Heart left ventricle (tissue), 16 donors: ENCODE data around the gene EXOC5. TPM values are rescaled to one million over a fixed set of nuclear protein-coding genes. Genes with fewer than 3 reads are reported as not detected.

Source experiments
- ATAC-seq, 4 donors: fragments of 200-7000 bp; cut with Tn5 transposase; one replicate each; pipeline ENCODE4 v1.9.1; 2020 to 2022; ENCODE audit warnings: moderate library complexity in 4 of 4, mild to moderate bottlenecking in 3 of 4, moderate number of reproducible peaks in 1 of 4
- DNase-seq, 5 donors: peaks; one replicate each; pipeline ENCODE4 v3.0.0-alpha.2; 2020
- H3K27ac ChIP-seq, 12 donors: fragments of 200-600 bp; sonication (generic) in 4 of 12; one replicate each; pipeline versions ENCODE4 v1.5.0 to v1.8.0; 2016 to 2022; ENCODE audit warnings: mild to moderate bottlenecking in 2 of 12
- H3K27me3 ChIP-seq, 9 donors: fragments of 200-600 bp; sonication (generic) in 2 of 9; one replicate each; pipeline versions ENCODE4 v1.5.1 to v1.8.0; 2016 to 2022; ENCODE audit warnings: mild to moderate bottlenecking in 3 of 9
- H3K36me3 ChIP-seq, 9 donors: fragments of 200-600 bp; sonication (generic) in 2 of 9; one replicate each; pipeline versions ENCODE4 v1.5.0 to v1.8.0; 2018 to 2022; ENCODE audit warnings: mild to moderate bottlenecking in 2 of 9
- H3K4me1 ChIP-seq, 12 donors: fragments of 200-600 bp; sonication (generic) in 4 of 12; one replicate each; pipeline versions ENCODE4 v1.5.0 to v1.8.0; 2016 to 2022; ENCODE audit warnings: mild to moderate bottlenecking in 3 of 12
- H3K4me3 ChIP-seq, 12 donors: fragments of 200-600 bp; sonication (generic) in 4 of 12; one replicate each; pipeline versions ENCODE4 v1.5.0 to v1.8.0; 2017 to 2022; ENCODE audit warnings: mild to moderate bottlenecking in 9 of 12, moderate library complexity in 4 of 12
- H3K9me3 ChIP-seq, 12 donors: fragments of 200-600 bp; sonication (generic) in 4 of 12; one replicate each; pipeline versions ENCODE4 v1.5.0 to v1.8.0; 2016 to 2022; ENCODE audit warnings: mild to moderate bottlenecking in 1 of 12
- POLR2A ChIP-seq, 2 donors: fragments of 450-650 bp; IDR thresholded peaks; one replicate each; pipeline ENCODE4 v1.6.1; 2017; ENCODE audit warnings: antibody characterized with exemption in 2 of 2, mild to moderate bottlenecking in 2 of 2, moderate library complexity in 2 of 2
- WGBS, 4 donors: extraction: QIAGEN DNeasy Blood & Tissue Kit in 2 of 4; methylation state at CpG; one replicate each; pipeline versions ENCODE4 v1.1.5 to v1.1.7; 2013 to 2018; 5-methylcytosine and 5-hydroxymethylcytosine counted together
- intact Hi-C, 10 donors: fragments of 100-400 bp; cut with DNase I; formaldehyde crosslinking; loops; one replicate each; pipeline versions ENCODE4 v1.11.1 to v1.14.2; 2022
- polyA plus RNA-seq, 2 donors: library from polyadenylated mRNA; stranded (reverse); fragments of 200-250 nt; gene quantifications; one replicate each; pipeline ENCODE4 v1.2.3, GENCODE V29; 2013
- total RNA-seq, 9 donors: library from RNA; depleted of rRNA in 2 of 9; stranded (reverse); fragments of >200 nt in 2 of 9; fragmentation: NEBNext Ultra II Directional in 3 of 9; extraction: Animal tissue kit (Norgen Biotek cat#: 25700) in 3 of 9; gene quantifications; one replicate each; pipeline versions ENCODE4 v1.1.0 to v1.2.4, GENCODE V29; 2016 to 2023
- TF ChIP-seq, protein P1 (sequence below), 12 donors: fragments of 200-600 bp; sonication (generic) in 4 of 12; IDR thresholded peaks; one replicate each; pipeline versions ENCODE4 v1.5.0 to v1.8.0; 2018 to 2022; ENCODE audit warnings: antibody characterized with exemption in 12 of 12, mild to moderate bottlenecking in 5 of 12
- donor health status: ischemic (EF 13 %, LVEDD 7.1; RV severe dilation, severe dysfunction).
- donor health status: healthy with polysubstance abuse.
- donor health status: DM: no; HTN: yes; CAD: no.
- donor health status: DM: no; HTN: no; CAD: no.
- donor health status: ischemic (EF 25% LVEDD 6.9; RV normal size, moderate dysfunction).
- donor health status: ischemic (EF 25% LVEDD 5.7; RV mildly dilated, moderate dysfunction).
- donor health status: healthy.
- donor health status: DM: yes; HTN: yes; CAD: no.
- donor health status: ischemic (EF 35%, LVEDD 5.7; RV mildly dilated, moderate dysfunction).
- donor health status: nonischemic (EF 11% LVEDD 7.7; RV severe dilation, severe dysfunction).
- donor health status: DM: yes; HTN: yes; CAD: no.
- donor health status: PGD.
- donor health status: ischemic (EF 29% LVEDD 5.4; RV normal size, mild dysfunction).
- donor health status: nonischemic (EF 23%, LVEDD 6.1; RV moderate dilation, normal function).

EXOC5 gene
- total and polyA plus RNA-seq, 11 donors: 6.1 to 74.8 (median 52.7) TPM

DNA sequence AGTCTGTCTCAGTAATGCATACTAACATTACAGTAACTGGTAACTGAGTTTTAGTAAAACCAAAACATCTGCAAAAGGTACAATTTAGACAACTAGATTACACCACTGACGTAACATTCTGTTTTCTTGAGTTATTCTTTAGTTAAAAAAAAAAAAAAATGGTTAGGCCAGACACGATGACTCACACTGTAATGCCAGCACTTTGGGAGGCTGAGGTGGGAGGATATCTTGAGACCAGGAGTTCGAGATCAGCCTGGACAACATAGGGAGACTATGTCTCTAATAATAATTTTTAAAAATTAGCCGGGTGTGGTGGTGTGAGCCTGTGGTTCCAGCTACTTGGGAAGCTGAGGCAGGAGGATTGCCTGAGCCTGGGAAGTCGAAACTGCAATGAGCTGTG, 34.2 kb upstream of the EXOC5 start:
- ATAC-seq: no peak
- DNase-seq: no peak
- Histone ChIP-seq H3K27ac (no peak overlapping the region), H3K27me3 (peaks cover 0 to 9% (median 0%) of the 10 kb centered on the region in 9 donors), H3K9me3 (no peaks in the 10 kb centered on the region), H3K4me1 (no peaks in the 10 kb centered on the region), H3K36me3 (no peaks in the 10 kb centered on the region), H3K4me3 (no peak overlapping the region)
- intact Hi-C loops: no loop called here
- 82 to 87% (median 85%) methylated on average over 5 of the region's 5 CpGs for WGBS, 4 donors
- TF ChIP-seq, protein P1, sequence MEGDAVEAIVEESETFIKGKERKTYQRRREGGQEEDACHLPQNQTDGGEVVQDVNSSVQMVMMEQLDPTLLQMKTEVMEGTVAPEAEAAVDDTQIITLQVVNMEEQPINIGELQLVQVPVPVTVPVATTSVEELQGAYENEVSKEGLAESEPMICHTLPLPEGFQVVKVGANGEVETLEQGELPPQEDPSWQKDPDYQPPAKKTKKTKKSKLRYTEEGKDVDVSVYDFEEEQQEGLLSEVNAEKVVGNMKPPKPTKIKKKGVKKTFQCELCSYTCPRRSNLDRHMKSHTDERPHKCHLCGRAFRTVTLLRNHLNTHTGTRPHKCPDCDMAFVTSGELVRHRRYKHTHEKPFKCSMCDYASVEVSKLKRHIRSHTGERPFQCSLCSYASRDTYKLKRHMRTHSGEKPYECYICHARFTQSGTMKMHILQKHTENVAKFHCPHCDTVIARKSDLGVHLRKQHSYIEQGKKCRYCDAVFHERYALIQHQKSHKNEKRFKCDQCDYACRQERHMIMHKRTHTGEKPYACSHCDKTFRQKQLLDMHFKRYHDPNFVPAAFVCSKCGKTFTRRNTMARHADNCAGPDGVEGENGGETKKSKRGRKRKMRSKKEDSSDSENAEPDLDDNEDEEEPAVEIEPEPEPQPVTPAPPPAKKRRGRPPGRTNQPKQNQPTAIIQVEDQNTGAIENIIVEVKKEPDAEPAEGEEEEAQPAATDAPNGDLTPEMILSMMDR (IDR thresholded peaks at IDR 0.05): no peak
- TF ChIP-seq POLR2A (IDR thresholded peaks at IDR 0.05): no peak

DNA sequence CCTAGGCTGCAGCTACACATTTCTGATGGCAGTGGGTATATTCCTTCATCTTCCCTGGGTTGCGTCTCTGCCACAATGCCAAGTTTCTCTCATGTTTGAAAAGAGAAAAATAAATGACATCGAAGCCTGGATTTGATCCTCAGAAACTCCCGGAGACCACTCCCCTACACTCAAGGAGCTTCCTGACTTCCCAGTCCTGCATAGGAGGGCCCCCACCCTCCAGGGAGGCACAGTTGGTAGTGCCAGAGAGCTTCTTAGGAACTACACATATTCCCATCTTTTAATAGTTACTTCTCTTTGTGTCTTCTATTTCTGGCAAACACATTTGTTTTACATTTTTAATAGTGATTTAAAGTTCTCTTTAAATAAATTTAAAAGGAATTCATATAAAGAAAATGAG, 30.8 kb upstream of the EXOC5 start:
- ATAC-seq: no peak
- H3K27me3 ChIP-seq: peaks cover 0 to 3% (median 0%) of the 10 kb centered on the region in 9 donors
- intact Hi-C loops: no loop called here
- H3K4me3 ChIP-seq: no peak overlapping the region
- peaks cover 0 to 4% (median 0%) of the 10 kb centered on the region in 12 donors for H3K4me1 ChIP-seq
- H3K9me3 ChIP-seq: no peaks in the 10 kb centered on the region
- no peak for DNase-seq
- H3K36me3 ChIP-seq: peaks cover 0 to 5% (median 0%) of the 10 kb centered on the region in 9 donors
- no peak overlapping the region for H3K27ac ChIP-seq
- TF ChIP-seq, protein P1 (IDR thresholded peaks at IDR 0.05): no peak
- TF ChIP-seq POLR2A (IDR thresholded peaks at IDR 0.05): no peak
- 72 to 81% (median 76%) methylated on average over 3 of the region's 3 CpGs for WGBS, 4 donors

DNA sequence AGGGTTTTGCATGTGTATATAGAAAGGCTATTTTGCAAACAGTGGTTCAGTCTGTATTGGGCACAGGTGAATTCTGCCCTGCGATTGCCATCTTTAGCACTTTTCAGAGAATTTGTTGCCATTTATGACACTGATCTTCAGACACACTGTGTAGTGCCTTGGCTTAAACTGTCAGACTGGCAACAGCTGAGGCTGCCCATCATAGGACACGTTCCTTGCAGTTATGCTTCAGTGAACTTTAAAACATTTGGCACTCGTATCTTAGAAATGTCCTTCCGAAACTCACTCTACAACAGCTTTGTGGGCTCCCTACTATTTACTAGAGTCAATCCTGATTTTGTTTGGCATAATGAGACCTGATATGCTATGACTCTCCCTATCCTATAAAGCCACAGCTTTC, 29.1 kb upstream of the EXOC5 start:
- TF ChIP-seq, protein P1 (IDR thresholded peaks at IDR 0.05): no peak
- TF ChIP-seq POLR2A (IDR thresholded peaks at IDR 0.05): no peak
- Histone ChIP-seq H3K4me1 (peaks cover 0 to 4% (median 0%) of the 10 kb centered on the region in 12 donors), H3K4me3 (no peak overlapping the region), H3K27ac (peak overlapping the region in 1 of 12 donors; percentile 19), H3K36me3 (peaks cover 0 to 9% (median 0%) of the 10 kb centered on the region in 9 donors), H3K9me3 (no peaks in the 10 kb centered on the region), H3K27me3 (no peaks in the 10 kb centered on the region)
- WGBS, 4 donors: 42 to 85% (median 68%) methylated on average over 4 of the region's 4 CpGs
- peak in 1 of 5 donors; percentile 47 for DNase-seq
- intact Hi-C loops: no loop called here
- ATAC-seq: peak; percentile 82 to 88 (median 86)

DNA sequence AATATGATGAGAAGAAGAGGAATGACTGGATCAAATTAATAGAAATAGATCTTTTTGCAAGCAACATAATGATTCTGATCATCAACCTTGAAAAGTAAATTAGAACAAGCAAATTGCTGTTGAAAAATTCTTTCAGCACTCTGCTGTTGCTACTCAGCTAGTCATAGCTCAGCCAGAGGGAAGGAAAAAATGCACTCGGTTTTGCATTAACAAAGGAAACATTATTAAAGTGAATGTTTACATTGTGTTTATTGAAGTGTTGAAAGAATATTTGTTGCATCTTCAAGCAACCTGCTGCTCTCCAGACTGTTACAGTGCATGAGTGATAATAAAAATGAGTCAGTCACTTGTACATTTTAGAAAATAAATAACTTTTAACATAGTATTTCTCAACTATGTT, 26.5 kb upstream of the EXOC5 start:
- no peaks in the 10 kb centered on the region for H3K9me3 ChIP-seq
- peaks cover 0 to 4% (median 0%) of the 10 kb centered on the region in 12 donors for H3K4me1 ChIP-seq
- DNase-seq (no peak), ATAC-seq (no peak)
- intact Hi-C loops: no loop called here
- H3K36me3 ChIP-seq: peaks cover 0 to 34% (median 20%) of the 10 kb centered on the region in 9 donors
- H3K27ac ChIP-seq: no peak overlapping the region
- no peaks in the 10 kb centered on the region for H3K27me3 ChIP-seq
- 40 to 68% (median 59%) methylated on average over 1 of the region's 1 CpG for WGBS, 4 donors
- H3K4me3 ChIP-seq: no peak overlapping the region
- TF ChIP-seq, protein P1 (IDR thresholded peaks at IDR 0.05): no peak
- TF ChIP-seq POLR2A (IDR thresholded peaks at IDR 0.05): no peak
